Glomerular visceral epithelial cell (primary cell): ENCODE results near the gene KCNMA1.
"Not testable (repeated sequence)": the region's sequence is repeated elsewhere in the genome, so short reads cannot be mapped to it uniquely, and the experiment has no call there.

ENCODE experiments used
- DNase-seq: peaks from one replicate; pipeline ENCODE4 v3.0.0-alpha.2; 2016; ENCODE audit errors: extremely low spot score

The KCNMA1 gene

DNA sequence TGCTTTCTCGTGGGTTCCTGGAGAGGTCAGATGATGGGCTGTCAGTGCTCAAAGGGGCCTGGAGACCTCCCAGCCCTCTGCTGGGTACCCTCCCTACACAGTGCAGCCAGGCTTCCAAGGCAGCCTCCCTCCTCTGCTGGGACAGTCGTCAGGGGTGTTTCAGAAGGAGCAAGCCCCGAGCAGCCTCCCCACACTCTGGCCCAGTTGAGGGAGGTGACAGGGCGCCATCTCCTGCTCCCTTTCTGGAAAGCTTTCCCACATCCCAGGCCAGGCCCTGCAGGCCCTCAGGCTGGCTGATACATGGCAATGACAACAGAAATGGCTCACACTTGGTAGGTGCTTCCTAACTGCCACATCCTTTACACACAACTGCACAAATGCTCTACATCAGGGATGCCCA lies 32.1 kb downstream of the KCNMA1 start:
- DNase-seq, result no peak

DNA sequence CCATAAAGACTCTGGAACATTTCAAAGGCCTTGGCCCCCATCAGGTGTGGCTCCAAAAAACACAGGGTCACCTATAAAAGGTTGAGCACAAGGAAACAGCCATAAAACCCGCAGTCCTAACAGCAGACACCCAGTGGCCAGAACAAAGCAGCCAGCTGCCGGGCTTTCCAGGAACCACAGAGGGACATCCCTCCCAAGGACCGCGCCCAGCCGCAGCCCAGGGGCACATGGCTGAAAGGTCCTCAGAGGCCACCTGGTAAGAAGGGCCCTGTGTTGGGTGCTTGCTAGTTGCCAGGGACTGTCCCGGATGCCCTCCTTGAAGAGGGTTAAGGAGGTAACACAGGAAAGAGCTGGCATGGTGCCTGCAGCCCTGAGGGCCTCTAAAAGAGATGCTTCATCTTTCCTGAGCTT lies 32.7 kb downstream of the KCNMA1 start:
- DNase-seq, result no peak

- DNase-seq, result no peak
These were observed 33.5 kb downstream of the KCNMA1 start for GRCh38 chr10:77604063-77604462.

DNA sequence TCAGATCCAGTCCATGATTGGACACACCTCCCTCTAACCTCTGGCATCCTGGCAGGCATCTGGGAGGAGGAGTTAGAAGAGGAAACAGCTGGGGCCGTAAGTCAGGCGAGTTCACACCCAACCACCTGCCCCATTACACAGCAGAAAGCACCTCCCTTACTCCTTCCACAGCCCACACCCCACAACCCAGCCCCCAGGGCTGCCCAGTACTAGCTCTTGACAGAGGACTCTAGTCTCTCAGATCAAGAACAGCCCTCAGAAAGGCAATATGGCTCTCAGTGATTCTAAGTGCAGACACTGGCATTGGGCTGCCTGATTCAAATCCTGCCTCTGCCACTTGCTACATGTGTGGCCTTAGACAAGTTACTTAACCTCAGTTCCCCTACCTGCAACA lies 34.1 kb downstream of the KCNMA1 start:
- peak; percentile 33 for DNase-seq

DNA sequence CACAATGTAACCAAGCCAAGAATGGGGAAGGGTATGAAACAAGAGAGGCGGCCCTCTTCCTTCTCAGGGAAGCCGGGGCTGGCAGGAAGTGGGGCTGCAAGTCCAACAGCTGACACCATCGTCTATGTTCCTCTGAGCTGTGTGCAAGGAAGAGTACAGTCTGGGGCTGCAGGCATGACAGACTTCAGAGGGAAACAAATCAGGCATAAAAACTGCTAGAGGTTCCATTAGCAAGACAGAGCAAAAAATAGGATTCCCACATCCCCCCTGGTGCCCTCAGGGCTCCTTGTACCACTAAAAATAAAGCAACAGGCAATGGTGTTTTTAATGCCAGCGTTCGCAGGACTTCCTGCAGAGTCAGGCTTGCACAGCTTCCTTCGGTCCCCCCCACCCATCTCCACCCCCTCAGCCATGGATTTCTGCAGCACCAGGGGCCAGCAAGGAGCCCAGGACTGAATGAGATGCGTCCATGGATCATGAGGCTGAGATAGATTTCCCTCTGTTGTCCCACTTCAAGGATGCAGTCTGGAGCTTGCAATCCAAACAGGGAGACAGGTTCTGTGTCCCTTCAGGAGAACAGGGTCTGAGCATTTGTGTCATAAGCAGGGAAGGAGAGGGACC lies 34.6 kb downstream of the KCNMA1 start:
- DNase-seq, result peak; percentile 13

GRCh38 chr10:77602231-77602912 lies 35.2 kb downstream of the KCNMA1 start:
- DNase-seq, result no peak

- DNase-seq, result peak; percentile 20
These were observed 36.1 kb downstream of the KCNMA1 start for GRCh38 chr10:77601488-77601887.

- no peak for DNase-seq
These were observed 37.0 kb downstream of the KCNMA1 start for GRCh38 chr10:77600640-77601039.

DNA sequence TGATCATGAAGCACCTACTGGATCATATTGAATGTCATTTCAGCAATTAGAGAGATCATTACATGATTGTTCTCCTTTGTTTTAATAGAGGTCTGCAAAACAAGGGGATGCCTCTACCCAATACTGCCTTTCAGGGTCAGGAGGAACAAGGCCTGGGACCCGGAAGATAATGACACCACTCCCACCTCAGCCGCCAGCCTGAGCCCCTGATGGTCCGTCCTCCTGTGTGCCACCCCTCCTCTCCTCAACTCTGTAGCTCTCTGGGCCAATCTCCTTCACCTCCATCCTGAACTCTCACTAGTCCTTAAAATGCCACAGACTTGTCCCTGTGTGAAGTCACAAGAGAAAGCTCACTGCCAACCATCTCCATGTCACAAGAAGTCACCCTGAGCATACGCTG lies 38.0 kb downstream of the KCNMA1 start:
- DNase-seq, result no peak

GRCh38 chr10:77598606-77599005 lies 39.0 kb downstream of the KCNMA1 start:
- no peak for DNase-seq

GRCh38 chr10:77597560-77597959 lies 40.0 kb downstream of the KCNMA1 start:
- no peak for DNase-seq

GRCh38 chr10:77594471-77594783 lies 43.2 kb downstream of the KCNMA1 start:
- DNase-seq, result no peak

GRCh38 chr10:77593771-77594470 lies 43.7 kb downstream of the KCNMA1 start:
- DNase-seq, result no peak

- DNase-seq, result peak; percentile 83
These were observed 44.5 kb downstream of the KCNMA1 start for GRCh38 chr10:77592946-77593636.

GRCh38 chr10:77592510-77592909 lies 45.1 kb downstream of the KCNMA1 start:
- DNase-seq, result no peak

GRCh38 chr10:77591238-77591880 lies 46.2 kb downstream of the KCNMA1 start:
- peak; percentile 77 for DNase-seq

GRCh38 chr10:77590344-77591237 lies 47.0 kb downstream of the KCNMA1 start:
- no peak for DNase-seq

DNA sequence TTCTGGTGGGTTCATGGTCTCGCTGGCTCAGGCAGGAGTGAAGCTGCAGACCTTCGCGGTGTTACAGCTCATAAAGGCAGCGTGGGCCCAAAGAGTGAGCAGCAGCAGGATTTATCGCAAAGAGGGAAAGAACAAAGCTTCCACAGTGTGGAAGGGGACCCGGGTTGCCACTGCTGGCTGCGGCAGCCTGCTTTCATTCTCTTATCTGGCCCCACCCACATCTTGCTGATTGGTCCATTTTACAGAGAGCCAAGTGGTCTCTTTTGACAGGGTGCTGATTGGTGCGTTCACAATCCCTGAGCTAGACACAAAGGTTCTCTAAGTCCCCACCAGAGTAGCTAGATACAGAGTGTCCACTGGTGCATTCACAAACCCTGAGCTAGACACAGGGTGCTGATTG lies 47.9 kb downstream of the KCNMA1 start:
- DNase-seq, result not testable (repeated sequence)

- no peak for DNase-seq
These were observed 48.7 kb downstream of the KCNMA1 start for GRCh38 chr10:77588886-77589285.

DNA sequence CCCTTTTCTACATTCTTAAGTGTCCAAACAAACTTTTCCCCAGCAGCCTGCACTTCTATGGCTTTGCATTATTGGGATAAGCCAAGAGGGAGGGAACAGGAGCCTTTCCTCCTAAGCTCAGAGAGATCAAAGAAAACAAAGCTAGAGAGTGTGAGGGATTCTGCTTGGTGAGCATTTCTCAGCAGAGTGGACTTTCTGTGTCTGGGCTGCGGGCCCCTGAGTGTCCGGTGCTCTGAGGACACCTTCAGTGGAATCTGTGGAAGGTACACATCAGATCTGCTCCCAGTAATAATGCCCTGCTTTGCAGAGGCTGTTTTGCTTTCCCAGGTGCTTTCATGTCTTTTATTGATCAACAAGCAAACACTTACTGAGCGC lies 50.2 kb downstream of the KCNMA1 start:
- DNase-seq, result no peak

DNA sequence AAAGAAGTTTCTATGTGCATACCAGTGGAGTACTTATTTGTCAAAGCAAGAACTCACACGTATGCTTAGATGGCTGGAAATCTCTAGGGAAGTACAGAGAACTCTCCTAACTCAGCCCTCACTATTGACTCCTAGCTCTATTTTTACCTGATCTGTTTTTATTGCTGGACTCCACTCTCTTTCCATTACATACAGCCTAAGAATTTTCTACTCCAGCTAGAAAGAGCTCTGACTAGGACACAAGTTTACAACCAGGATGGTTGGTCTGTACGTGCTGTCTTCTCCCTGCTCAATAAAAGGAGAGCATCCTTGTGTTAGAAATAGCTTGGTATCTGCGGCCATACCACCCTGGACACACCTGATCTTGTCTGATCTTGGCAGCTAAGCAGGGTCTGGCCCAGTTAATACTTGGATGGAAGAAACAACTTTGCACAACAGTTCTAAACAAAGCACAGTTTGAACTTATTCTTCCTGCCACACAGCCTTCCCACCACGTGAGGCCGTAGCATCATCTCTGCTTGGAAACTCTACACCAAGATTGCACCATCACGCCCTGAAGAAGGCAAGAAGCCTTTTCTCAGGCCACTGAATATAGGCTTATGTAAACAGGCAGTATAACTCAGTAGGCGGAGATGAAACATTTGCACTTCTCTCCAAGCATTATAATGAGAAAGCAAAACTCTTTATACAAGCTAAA lies 50.7 kb downstream of the KCNMA1 start:
- no peak for DNase-seq
